Activated naive CD8-positive, alpha-beta T cell (primary cell): Measurements from ENCODE around the gene MDM2.
"Not testable (repeated sequence)": the region's sequence is repeated elsewhere in the genome, so short reads cannot be mapped to it uniquely, and the experiment has no call there.

Experiments used
- H3K27ac Mint-ChIP-seq: one replicate; pipeline ENCODE4 v1.8.0; 2021; ENCODE audit warnings: mixed read lengths
- H3K27me3 Mint-ChIP-seq: one replicate; pipeline ENCODE4 v1.8.0; 2021; ENCODE audit warnings: mixed read lengths
- H3K36me3 Mint-ChIP-seq: one replicate; pipeline ENCODE4 v1.8.0; 2021; ENCODE audit warnings: mixed read lengths
- H3K4me1 Mint-ChIP-seq: one replicate; pipeline ENCODE4 v1.8.0; 2021; ENCODE audit warnings: low read depth, mixed read lengths
- H3K4me3 Mint-ChIP-seq: one replicate; pipeline ENCODE4 v1.8.0; 2021; ENCODE audit warnings: mild to moderate bottlenecking, mixed read lengths
- H3K9me3 Mint-ChIP-seq: one replicate; pipeline ENCODE4 v1.8.0; 2021; ENCODE audit warnings: low read depth, mixed read lengths

MDM2 gene

DNA sequence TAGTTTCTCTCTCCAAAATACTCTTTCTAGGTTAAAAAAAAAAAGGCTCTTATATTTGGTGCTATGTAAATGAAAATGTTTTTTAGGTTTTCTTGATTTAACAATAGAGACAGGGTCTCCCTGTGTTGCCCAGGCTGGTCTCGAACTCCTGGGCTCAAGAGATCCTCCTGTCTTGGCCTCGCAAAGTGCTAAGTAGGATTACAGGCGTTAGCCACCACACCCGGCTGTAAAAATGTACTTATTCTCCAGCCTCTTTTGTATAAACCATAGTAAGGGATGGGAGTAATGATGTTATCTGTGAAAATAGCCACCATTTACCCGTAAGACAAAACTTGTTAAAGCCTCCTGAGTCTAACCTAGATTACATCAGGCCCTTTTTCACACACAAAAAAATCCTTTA is 33.2 kb downstream of the MDM2 start:
- peaks cover 16% of the 10 kb centered on the region for H3K36me3 Mint-ChIP-seq
- not testable (repeated sequence) for H3K9me3 Mint-ChIP-seq, H3K4me1 Mint-ChIP-seq, H3K27me3 Mint-ChIP-seq, H3K27ac Mint-ChIP-seq, H3K4me3 Mint-ChIP-seq

- Mint-ChIP-seq H3K27ac (peak overlapping the region; percentile 50), H3K4me3 (no peak overlapping the region), H3K9me3 (no peaks in the 10 kb centered on the region), H3K36me3 (peaks cover 16% of the 10 kb centered on the region), H3K4me1 (peaks cover 3% of the 10 kb centered on the region), H3K27me3 (no peaks in the 10 kb centered on the region)
Observed at GRCh38 chr12:68841717-68842116, 33.7 kb downstream of the MDM2 start.

GRCh38 chr12:68842123-68842522 is 34.1 kb downstream of the MDM2 start:
- no peaks in the 10 kb centered on the region for H3K27me3 Mint-ChIP-seq
- H3K27ac Mint-ChIP-seq = peak overlapping the region; percentile 50
- peaks cover 3% of the 10 kb centered on the region for H3K4me1 Mint-ChIP-seq
- H3K36me3 Mint-ChIP-seq = peaks cover 16% of the 10 kb centered on the region
- H3K9me3 Mint-ChIP-seq = no peaks in the 10 kb centered on the region
- no peak overlapping the region for H3K4me3 Mint-ChIP-seq

GRCh38 chr12:68842784-68843567 is 35.0 kb downstream of the MDM2 start:
- Mint-ChIP-seq H3K4me3 (no peak overlapping the region), H3K36me3 (peaks cover 15% of the 10 kb centered on the region), H3K9me3 (no peaks in the 10 kb centered on the region), H3K4me1 (peaks cover 3% of the 10 kb centered on the region), H3K27ac (peak overlapping the region; percentile 25), H3K27me3 (no peaks in the 10 kb centered on the region)

DNA sequence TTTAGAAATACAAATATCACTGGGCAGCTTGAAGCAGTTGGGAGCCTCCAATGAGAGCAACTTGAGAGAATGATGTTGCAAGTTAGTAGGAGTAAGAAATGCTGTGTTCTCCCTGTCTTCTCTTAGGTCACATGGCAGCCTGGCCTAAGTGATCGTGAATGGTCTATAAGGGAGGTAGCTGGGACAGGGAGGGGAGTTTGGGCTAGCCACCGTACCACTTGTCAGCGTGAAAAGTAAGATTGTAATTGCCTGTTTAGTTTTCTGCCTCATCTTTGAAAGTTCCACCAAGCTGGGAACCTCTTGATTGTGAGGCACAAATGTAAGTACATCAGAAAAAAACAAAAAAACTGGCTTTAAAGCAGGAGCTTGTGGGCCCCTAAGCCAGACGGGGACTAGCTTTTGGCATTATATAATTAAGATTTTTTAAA is 36.4 kb downstream of the MDM2 start:
- H3K4me3 Mint-ChIP-seq = no peak overlapping the region
- H3K4me1 Mint-ChIP-seq = peaks cover 2% of the 10 kb centered on the region
- no peak overlapping the region for H3K27ac Mint-ChIP-seq
- H3K36me3 Mint-ChIP-seq = peaks cover 6% of the 10 kb centered on the region
- no peaks in the 10 kb centered on the region for H3K9me3 Mint-ChIP-seq
- no peaks in the 10 kb centered on the region for H3K27me3 Mint-ChIP-seq

GRCh38 chr12:68844788-68845695 is 37.1 kb downstream of the MDM2 start:
- H3K4me3 Mint-ChIP-seq = no peak overlapping the region
- H3K27me3 Mint-ChIP-seq = no peaks in the 10 kb centered on the region
- peaks cover 2% of the 10 kb centered on the region for H3K36me3 Mint-ChIP-seq
- H3K27ac Mint-ChIP-seq = no peak overlapping the region
- peaks cover 2% of the 10 kb centered on the region for H3K4me1 Mint-ChIP-seq
- H3K9me3 Mint-ChIP-seq = no peaks in the 10 kb centered on the region

DNA sequence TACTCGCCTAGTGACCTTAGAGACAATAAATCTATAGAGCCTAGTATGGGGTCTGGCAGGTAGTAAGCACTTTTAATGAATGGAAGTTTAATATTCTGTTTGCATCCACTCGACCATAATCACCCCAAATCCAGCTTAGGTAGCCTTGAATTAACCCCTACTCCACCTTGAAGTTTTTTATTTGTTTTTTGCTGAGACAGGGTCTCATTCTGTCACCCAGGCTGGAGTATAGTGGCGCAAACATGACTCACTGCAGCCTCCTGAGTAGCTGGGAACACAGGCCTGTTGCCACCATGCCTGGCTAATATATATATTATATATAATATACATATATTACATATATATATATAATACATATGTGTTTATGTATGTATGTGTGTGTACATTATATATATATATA is 38.8 kb downstream of the MDM2 start:
- Mint-ChIP-seq H3K4me1 (peaks cover 2% of the 10 kb centered on the region), H3K27ac (peak overlapping the region; percentile 70), H3K9me3 (no peaks in the 10 kb centered on the region), H3K36me3 (peaks cover 2% of the 10 kb centered on the region), H3K4me3 (no peak overlapping the region), H3K27me3 (no peaks in the 10 kb centered on the region)

DNA sequence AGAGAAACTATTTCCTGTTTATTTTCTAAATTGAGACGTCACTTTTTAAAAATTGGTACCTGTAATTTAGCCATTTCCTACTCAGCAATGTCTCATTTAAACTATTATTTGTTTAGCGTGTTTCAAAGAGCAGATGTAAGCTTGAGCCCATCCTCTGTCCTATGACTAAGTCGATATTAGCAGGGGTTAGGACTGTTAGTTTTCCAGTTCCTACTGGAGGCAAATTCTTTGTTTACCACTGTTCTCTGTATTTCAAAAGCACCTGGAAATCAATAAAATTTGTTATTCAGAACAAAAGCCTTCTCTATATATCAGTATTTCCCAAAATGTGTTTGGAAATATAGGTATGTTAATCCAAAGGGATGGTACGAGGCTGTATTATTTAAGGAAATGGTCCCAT is 42.4 kb downstream of the MDM2 start:
- H3K9me3 Mint-ChIP-seq = no peaks in the 10 kb centered on the region
- H3K4me3 Mint-ChIP-seq = no peak overlapping the region
- no peaks in the 10 kb centered on the region for H3K27me3 Mint-ChIP-seq
- H3K4me1 Mint-ChIP-seq = no peaks in the 10 kb centered on the region
- peaks cover 3% of the 10 kb centered on the region for H3K36me3 Mint-ChIP-seq
- no peak overlapping the region for H3K27ac Mint-ChIP-seq

DNA sequence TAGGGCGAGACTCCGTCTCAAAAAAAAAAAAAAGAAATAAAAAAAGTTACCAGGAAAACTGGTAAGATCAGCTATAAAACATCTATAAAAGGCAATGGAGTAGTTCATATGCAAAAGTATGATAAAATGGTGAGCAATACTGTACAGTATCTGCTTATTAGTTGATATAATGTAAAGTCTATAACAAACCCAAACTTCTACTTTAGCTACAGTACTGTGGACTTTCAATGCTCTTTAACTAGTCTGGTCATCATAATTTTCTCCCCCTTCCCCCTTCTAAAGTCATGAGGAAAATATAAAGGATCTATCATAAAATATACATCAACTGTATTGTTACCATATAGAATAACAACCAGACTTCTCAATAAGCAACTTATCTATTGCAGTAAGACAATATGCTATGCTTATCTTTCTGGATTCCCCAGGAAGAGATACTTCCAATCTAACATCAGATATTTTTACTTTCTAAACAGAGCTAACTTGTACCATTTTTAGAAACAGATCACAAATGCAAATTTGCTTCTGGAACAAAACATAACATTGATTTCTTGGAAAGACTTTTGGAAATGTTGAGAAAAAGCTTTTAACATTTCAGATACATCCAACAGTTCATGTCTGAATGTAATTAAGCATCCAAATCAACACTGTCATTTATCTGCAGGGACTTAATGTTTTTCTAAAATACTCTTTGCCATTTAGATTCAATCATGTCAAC is 43.8 kb downstream of the MDM2 start:
- H3K4me3 Mint-ChIP-seq = no peak overlapping the region
- no peaks in the 10 kb centered on the region for H3K27me3 Mint-ChIP-seq
- no peaks in the 10 kb centered on the region for H3K9me3 Mint-ChIP-seq
- H3K36me3 Mint-ChIP-seq = peaks cover 3% of the 10 kb centered on the region
- H3K4me1 Mint-ChIP-seq = no peaks in the 10 kb centered on the region
- H3K27ac Mint-ChIP-seq = no peak overlapping the region

DNA sequence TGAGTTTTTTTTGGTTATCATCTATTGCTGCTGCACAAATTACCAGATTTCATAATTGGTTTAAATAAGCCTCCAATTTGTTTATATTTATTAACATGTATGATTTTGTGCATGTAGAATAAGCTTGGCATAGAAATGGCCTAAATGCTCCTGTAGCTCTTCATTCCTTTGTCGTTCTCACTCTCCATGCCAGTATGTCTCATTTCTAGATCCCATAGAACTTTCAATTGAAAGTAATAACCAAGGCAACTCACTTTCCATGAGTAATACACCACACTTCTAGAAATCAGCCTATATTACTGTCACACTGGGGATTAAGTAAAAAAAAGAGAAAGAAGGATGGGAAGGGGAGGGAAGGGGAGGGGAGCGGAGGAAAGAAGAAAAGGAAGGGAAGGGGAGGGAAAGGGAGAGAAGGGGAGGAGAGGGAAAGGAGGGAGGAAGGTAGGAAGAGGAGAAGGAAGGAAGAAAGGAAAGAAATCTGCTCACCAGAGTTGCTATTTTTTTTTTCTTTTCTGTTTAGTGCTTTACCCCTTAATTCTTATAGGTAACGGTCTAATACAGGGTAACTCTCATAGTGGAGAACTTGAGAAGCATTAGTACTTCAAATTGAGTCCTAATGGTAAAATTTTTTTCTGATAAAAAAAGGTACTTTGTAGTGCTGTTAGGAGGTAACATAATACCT is 45.6 kb downstream of the MDM2 start:
- Mint-ChIP-seq H3K4me3 (no peak overlapping the region), H3K4me1 (no peaks in the 10 kb centered on the region), H3K27ac (no peak overlapping the region), H3K9me3 (no peaks in the 10 kb centered on the region), H3K27me3 (no peaks in the 10 kb centered on the region), H3K36me3 (peaks cover 3% of the 10 kb centered on the region)

- no peak overlapping the region for H3K27ac Mint-ChIP-seq
- H3K4me1 Mint-ChIP-seq = no peaks in the 10 kb centered on the region
- H3K36me3 Mint-ChIP-seq = peaks cover 3% of the 10 kb centered on the region
- no peaks in the 10 kb centered on the region for H3K9me3 Mint-ChIP-seq
- H3K27me3 Mint-ChIP-seq = no peaks in the 10 kb centered on the region
- H3K4me3 Mint-ChIP-seq = no peak overlapping the region
Observed at GRCh38 chr12:68854078-68854468, 46.1 kb downstream of the MDM2 start.

- no peaks in the 10 kb centered on the region for H3K9me3 Mint-ChIP-seq
- H3K27ac Mint-ChIP-seq = no peak overlapping the region
- H3K36me3 Mint-ChIP-seq = peaks cover 3% of the 10 kb centered on the region
- H3K27me3 Mint-ChIP-seq = no peaks in the 10 kb centered on the region
- H3K4me1 Mint-ChIP-seq = no peaks in the 10 kb centered on the region
- H3K4me3 Mint-ChIP-seq = no peak overlapping the region
Observed at GRCh38 chr12:68854554-68854953, 46.6 kb downstream of the MDM2 start.

DNA sequence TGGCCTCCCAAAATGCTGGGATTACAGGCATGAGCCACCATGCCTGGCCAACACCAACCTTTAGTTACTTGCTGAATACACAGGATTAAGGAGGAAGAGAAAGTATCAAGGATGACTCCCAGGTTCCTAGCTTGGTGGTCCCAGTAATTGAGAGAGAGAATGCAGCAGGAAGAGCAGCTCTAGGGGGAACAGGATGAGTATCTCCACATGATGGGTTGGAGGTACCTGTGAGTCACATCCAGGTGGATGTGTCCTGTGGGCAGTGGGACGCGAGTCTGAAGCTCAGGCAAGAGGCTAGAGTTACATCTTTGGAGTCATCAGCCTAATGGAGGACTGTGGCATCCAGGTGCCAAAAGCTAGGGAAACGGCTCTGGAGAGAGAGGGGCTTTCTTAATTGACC is 47.1 kb downstream of the MDM2 start:
- no peak overlapping the region for H3K4me3 Mint-ChIP-seq
- H3K27ac Mint-ChIP-seq = no peak overlapping the region
- H3K36me3 Mint-ChIP-seq = peaks cover 3% of the 10 kb centered on the region
- H3K4me1 Mint-ChIP-seq = no peaks in the 10 kb centered on the region
- no peaks in the 10 kb centered on the region for H3K27me3 Mint-ChIP-seq
- no peaks in the 10 kb centered on the region for H3K9me3 Mint-ChIP-seq

DNA sequence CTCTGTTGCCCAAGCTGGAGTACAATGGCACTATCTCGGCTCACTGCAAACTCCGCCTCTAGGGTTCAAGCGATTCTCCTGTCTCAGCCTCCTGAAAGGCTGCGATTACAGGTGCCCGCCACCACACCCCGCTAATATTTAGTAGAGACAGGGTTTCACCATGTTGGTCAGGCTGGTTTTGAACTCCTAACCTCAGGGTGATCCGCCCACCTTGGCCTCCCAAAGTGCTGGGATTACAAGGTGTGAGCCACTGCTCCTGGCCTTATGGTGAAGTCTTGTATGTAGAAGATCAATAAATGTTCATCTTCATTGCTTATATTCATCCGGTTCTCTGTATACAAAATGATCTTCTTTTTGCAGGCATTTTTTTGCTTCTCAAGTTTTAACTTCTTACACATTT is 47.8 kb downstream of the MDM2 start:
- H3K27ac Mint-ChIP-seq = no peak overlapping the region
- no peaks in the 10 kb centered on the region for H3K9me3 Mint-ChIP-seq
- no peaks in the 10 kb centered on the region for H3K4me1 Mint-ChIP-seq
- H3K36me3 Mint-ChIP-seq = peaks cover 3% of the 10 kb centered on the region
- no peaks in the 10 kb centered on the region for H3K27me3 Mint-ChIP-seq
- H3K4me3 Mint-ChIP-seq = no peak overlapping the region
